RWPE2 (cell line): ENCODE data around the gene LRRC14B.
A peak's percentile ranks its signal among the peaks of the same experiment; 100 is the strongest.
"Not testable (repeated sequence)": the region's sequence is repeated elsewhere in the genome, so short reads cannot be mapped to it uniquely, and the experiment has no call there.

Source experiments
- ATAC-seq: fragments of 200-7000 bp; cut with Tn5 transposase; 3 replicates; pipeline ENCODE4 v1.9.1; 2021; ENCODE audit warnings: low read depth
- DNase-seq: peaks from one replicate; pipeline ENCODE4 v3.0.0-alpha.2; 2020; ENCODE audit warnings: low spot score
- H3K27ac ChIP-seq: fragments of 450-650 bp; 2 replicates; pipeline ENCODE4 v1.5.1; 2017; ENCODE audit warnings: mild to moderate bottlenecking; ENCODE audit not compliant: poor library complexity, severe bottlenecking
- H3K27me3 ChIP-seq: fragments of 250-450 bp; sonication (Bioruptor Pico); 2 replicates; pipeline ENCODE4 v1.5.1; 2021; ENCODE audit warnings: mild to moderate bottlenecking, moderate library complexity; ENCODE audit not compliant: insufficient read depth, poor library complexity, severe bottlenecking
- H3K36me3 ChIP-seq: fragments of 250-450 bp; sonication (Bioruptor Pico); 2 replicates; pipeline ENCODE4 v1.5.1; 2020; ENCODE audit warnings: low read depth, mild to moderate bottlenecking, moderate library complexity
- H3K4me1 ChIP-seq: fragments of 250-450 bp; sonication (Bioruptor Pico); 2 replicates; pipeline ENCODE4 v1.5.1; 2021; ENCODE audit warnings: mild to moderate bottlenecking, moderate library complexity; ENCODE audit not compliant: insufficient read depth, poor library complexity, severe bottlenecking
- H3K4me3 ChIP-seq: fragments of 250-450 bp; sonication (Bioruptor Pico); 2 replicates; pipeline ENCODE4 v1.5.1; 2021; ENCODE audit warnings: mild to moderate bottlenecking, moderate library complexity; ENCODE audit not compliant: severe bottlenecking
- H3K9me3 ChIP-seq: fragments of 250-450 bp; sonication (Bioruptor Pico); 2 replicates; pipeline ENCODE4 v1.5.1; 2021; ENCODE audit warnings: mild to moderate bottlenecking, moderate library complexity; ENCODE audit not compliant: severe bottlenecking
- CTCF ChIP-seq: fragments of 450-650 bp; IDR thresholded peaks from one replicate; pipeline ENCODE4 v1.5.1; 2017; ENCODE audit warnings: mild to moderate bottlenecking, moderate library complexity; ENCODE audit not compliant: poor library complexity, severe bottlenecking

LRRC14B gene

GRCh38 chr5:218457-219291, 27.4 kb downstream of the LRRC14B start:
- ATAC-seq (peak; percentile 68), DNase-seq (no peak)
- H3K4me1 ChIP-seq: peaks cover 30% of the 10 kb centered on the region
- TF ChIP-seq CTCF: no peak
- H3K9me3 ChIP-seq: no peaks in the 10 kb centered on the region
- H3K4me3 ChIP-seq: peak overlapping the region; percentile 75
- H3K27ac ChIP-seq: peak overlapping the region; percentile 73
- H3K36me3 ChIP-seq: peaks cover 24% of the 10 kb centered on the region
- H3K27me3 ChIP-seq: no peaks in the 10 kb centered on the region

GRCh38 chr5:219460-219863, 28.2 kb downstream of the LRRC14B start:
- Histone ChIP-seq H3K27me3 (no peaks in the 10 kb centered on the region), H3K36me3 (peaks cover 27% of the 10 kb centered on the region), H3K4me1 (peaks cover 30% of the 10 kb centered on the region), H3K27ac (peak overlapping the region; percentile 73), H3K9me3 (no peaks in the 10 kb centered on the region), H3K4me3 (peak overlapping the region; percentile 75)
- DNase-seq (no peak), ATAC-seq (peak; percentile 28; the same call in 1 of the 3 replicates)
- TF ChIP-seq CTCF: no peak

GRCh38 chr5:219991-220390, 28.7 kb downstream of the LRRC14B start:
- peaks cover 30% of the 10 kb centered on the region for H3K4me1 ChIP-seq
- H3K27me3 ChIP-seq: no peaks in the 10 kb centered on the region
- no peak for TF ChIP-seq CTCF
- ATAC-seq (no peak), DNase-seq (no peak)
- peaks cover 32% of the 10 kb centered on the region for H3K36me3 ChIP-seq
- peak overlapping the region; percentile 75 for H3K4me3 ChIP-seq
- H3K9me3 ChIP-seq: no peaks in the 10 kb centered on the region
- H3K27ac ChIP-seq: peak overlapping the region; percentile 73

GRCh38 chr5:222951-223715, 31.8 kb downstream of the LRRC14B start:
- H3K27me3 ChIP-seq, ATAC-seq, DNase-seq, H3K9me3 ChIP-seq, H3K4me3 ChIP-seq: not testable (repeated sequence)
- peaks cover 27% of the 10 kb centered on the region for H3K4me1 ChIP-seq
- H3K36me3 ChIP-seq: peaks cover 60% of the 10 kb centered on the region
- H3K27ac ChIP-seq: peak overlapping the region; percentile 8

- H3K36me3 ChIP-seq: peaks cover 66% of the 10 kb centered on the region
- ATAC-seq: no peak
These were observed 32.5 kb downstream of the LRRC14B start for GRCh38 chr5:223791-224190.

More at GRCh38 chr5:223791-224190, 32.5 kb downstream of the LRRC14B start:
- no peak for TF ChIP-seq CTCF
- H3K4me3 ChIP-seq: no peak overlapping the region
- H3K9me3 ChIP-seq: no peaks in the 10 kb centered on the region
- peaks cover 27% of the 10 kb centered on the region for H3K4me1 ChIP-seq
- no peak for DNase-seq
- no peak overlapping the region for H3K27ac ChIP-seq
- H3K27me3 ChIP-seq: no peaks in the 10 kb centered on the region
